Mucosa of gallbladder (tissue), 1 donor: Measurements from ENCODE around the gene CFL1. TPM values are rescaled to one million over a fixed set of nuclear protein-coding genes. Genes with fewer than 3 reads are reported as not detected.
A peak's percentile ranks its signal among the peaks of the same experiment; 100 is the strongest.
"Not testable (repeated sequence)": the region's sequence is repeated elsewhere in the genome, so short reads cannot be mapped to it uniquely, and the experiment has no call there.

Experiments used
- DNase-seq: peaks from one replicate; pipeline ENCODE4 v3.0.0-alpha.2; 2020; ENCODE audit warnings: low spot score
- total RNA-seq: library from RNA; stranded (reverse); gene quantifications from one replicate; pipeline ENCODE4 v1.2.1, GENCODE V29; 2021
- donor health status: DM: no; HTN: no; CAD: no.

Gene CFL1
- total RNA-seq, 1 donor from 2014 or later = 692 TPM

DNA sequence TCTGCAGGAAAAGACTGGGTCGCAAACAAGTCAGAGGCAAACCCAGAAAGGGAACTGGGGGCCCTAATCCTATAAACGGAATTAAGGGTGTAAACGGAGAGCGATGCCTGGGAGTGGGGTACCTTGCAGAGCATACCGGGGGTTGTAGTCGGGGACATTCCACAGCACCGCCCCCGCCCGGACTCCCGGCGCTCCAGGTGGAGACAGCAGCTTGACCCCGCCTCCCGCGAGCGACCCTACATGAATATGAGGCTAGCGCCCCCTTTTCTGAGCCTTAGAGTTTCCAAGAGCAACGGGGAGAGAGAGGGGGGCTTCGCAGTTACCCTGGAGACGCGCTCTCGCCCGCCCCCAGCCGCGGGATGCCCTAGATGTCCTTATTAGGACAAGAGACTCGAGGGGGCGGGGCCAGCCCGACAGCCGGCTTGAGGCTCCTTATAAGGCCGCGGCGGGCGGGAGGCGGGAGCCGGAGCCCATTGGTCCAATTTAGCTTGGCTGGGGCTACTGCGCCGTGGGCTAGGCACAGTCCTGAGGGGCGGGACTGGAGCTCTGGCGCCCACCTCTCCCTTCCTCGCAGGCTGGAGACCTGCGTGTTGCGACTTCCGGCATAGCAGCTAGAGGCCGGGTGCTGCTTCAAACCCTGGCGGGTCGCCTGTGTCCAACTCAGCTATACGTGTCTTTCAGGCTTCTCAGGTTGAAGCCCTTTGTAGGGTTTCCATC, 1.3 kb upstream of the CFL1 start:
- DNase-seq = peak; percentile 99

DNA sequence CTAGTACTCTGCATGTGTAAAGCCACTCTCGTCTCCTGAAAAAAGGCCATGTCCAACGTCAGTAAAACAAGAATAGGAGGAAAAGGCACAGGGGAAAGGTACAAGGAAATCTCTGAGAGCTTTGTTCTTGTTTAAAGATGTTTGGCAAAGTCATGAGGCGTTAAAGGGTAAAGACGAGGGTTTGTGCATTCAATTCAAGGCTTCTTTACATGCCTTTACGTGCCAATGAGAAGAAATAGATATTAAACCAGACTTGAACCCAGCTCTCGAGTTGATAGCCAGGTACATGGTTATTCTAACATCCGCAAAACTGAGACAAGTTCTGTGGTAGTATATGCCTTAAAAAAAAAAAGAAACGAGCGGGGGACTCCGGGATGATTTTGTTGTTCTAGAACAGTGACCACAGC, 704 bp upstream of the CFL1 start:
- DNase-seq = no peak

DNA sequence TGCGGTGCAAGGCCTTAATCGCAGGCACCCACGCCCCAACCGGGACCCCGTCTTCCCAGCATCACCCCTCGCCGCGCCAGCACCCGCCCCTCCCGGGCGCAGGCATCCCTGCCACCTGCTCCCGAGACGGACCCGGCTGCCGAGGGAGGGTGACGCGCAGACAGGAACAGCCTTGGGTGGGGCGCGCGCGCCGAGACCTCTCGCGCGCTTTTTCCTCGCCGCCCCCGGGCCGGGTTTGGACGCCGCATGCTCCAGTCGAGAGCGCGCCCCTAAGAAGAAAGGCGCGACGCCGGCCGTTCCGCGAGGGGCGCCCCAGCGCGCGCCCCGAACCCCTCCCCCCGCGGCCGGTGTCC, 504 bp downstream of the CFL1 start:
- DNase-seq = peak; percentile 38

DNA sequence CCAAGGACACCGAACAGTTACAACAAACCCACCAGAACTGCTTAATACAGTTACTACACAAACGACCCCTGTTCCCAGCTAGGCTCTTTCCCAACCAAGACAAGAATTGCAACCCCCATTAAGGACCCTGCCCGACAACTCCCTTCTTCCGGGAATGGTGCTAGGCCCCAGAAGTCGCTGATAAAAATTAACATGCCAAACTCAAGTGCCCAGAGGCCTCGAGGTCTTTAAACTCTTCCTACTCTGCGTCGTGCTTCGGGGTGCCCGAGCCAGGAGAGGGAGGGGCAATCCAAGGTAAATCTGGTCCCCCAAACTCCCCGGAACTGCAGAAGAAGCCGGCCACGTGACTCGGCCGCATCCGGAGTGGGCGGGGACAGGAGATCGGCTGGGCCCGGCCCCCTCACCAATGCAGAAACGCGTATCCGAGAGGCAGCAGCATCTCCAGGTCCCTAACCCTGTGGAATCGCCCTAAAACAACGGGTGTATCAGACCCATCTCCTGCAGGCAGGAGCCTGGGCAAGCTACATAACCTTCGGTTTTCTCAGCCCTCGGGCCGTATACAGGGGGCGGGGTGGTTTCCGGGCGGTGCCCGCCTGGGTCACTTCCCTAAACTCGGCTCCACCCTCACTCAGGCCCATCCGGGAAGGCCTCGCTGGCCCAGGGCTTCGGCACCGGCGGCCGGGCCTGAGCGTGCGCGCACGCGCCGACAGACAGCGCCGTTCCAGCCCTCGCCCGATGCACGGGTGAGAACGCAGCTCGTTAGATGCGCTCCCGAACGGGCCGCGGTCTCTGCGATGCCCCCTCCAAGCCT, 1.1 kb downstream of the CFL1 start:
- DNase-seq = peak; percentile 76

DNA sequence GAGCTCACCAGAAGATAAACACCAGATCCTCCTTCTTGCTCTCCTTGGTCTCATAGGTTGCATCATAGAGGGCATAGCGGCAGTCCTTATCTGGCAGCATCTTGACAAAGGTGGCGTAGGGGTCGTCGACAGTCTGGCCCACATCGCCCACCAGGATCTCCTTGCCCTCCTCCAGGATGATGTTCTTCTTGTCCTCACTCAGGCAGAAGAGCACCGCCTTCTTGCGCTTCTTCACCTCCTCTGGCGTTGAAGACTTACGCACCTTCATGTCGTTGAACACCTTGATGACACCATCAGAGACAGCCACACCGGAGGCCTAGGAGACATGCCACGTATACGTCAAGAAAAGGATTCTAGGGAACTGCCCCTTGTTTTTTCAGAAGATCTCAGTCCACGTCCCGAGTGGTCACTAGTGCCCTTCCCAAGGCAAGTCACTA, 2.0 kb downstream of the CFL1 start:
- no peak for DNase-seq

DNA sequence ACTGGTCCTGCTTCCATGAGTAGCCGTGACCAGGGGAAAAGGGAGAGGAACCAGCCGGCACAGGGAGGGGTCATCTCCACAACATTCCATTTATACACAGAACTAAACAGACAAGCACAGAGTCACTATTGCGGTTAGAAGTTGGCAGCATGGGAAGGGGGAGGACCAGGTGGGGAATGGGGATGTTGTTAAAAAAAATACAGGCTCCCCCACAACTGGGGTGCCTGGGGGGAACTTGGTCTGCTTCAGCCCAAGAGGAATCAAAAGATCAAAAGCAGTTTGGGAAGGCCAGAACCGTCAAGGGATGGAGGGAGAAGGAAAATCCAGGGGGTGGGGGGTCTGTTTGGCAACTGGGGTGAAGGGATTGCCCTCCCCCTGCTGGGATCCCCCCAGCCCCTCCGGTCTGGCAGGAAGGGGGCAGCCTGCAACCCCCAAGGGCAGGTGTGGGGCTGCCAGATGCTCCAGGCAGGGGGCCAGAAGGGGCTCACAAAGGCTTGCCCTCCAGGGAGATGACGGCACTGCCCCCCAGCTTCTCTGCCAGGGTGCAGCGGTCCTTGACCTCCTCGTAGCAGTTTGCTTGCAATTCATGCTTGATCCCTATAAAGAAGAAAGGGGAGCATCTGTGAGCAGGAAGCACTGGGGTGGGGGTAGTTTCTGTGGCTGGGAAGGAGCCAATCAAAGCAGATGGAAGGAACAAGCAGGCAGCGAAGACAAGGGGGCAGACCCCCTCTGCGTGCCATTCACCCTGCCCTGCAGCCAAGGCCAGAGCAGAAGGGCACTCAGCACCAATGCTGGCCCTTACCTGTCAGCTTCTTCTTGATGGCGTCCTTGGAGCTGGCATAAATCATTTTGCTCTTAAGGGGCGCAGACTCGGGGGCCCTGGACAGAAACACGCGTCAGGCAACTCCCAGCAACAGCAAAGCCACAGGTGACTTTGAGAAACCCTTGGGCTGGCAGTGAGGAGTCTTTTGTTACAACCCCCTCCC, 2.8 kb downstream of the CFL1 start:
- DNase-seq = no peak

DNA sequence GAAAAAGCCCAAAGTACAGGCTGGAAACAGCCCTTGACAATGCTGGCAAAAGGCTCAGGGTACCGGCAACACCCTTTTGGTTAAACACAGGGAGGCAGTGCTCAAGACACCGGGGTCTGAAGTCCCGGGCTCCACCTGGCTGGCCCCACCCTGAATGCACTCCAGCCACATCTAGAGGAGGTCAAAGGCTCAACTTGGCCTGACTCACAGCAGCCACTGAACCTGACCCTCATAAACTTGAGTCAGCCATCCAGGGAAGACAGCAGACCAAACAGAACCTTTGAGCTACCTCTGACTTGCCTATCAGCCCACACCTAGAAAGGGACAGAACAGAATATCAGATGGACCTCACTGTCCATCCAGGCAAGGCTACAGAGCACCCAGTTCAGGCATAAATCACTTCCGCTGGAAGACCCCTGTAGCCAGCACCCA, 3.8 kb downstream of the CFL1 start:
- DNase-seq = peak; percentile 79

DNA sequence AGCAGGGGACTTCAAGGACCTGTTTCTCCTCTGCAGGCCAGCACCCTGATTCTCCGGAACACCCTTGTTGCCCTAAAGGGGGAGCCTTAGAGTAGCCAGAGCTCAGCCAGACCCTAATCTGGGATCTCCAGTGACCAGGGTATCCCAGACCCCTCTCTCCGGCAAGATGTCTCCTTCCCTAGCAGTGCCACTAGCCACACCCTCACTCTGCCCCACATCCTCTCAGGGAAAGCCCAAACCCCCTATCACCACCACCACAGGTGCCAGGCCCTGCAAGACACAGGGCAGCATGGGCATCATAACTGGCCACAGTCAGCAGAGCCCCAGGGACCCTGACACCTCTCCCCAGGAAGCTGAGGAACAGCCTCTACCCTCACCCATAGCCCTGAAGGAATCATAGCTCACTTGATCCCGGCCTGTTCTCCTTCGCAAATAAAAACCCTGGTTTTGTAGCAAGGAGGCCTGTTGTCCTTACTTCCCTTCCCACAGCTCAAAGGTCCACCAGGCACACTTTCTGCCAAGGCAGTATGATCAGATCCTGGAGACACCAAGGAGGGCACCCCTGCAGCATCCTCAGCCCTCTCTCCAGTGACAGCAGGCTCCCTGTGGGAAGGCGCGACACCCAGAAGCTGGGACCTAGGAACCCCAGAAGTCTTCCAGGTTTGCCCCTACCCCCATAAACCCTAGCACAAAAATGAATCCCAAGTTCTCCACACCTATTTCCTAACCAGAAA, 4.6 kb downstream of the CFL1 start:
- no peak for DNase-seq

DNA sequence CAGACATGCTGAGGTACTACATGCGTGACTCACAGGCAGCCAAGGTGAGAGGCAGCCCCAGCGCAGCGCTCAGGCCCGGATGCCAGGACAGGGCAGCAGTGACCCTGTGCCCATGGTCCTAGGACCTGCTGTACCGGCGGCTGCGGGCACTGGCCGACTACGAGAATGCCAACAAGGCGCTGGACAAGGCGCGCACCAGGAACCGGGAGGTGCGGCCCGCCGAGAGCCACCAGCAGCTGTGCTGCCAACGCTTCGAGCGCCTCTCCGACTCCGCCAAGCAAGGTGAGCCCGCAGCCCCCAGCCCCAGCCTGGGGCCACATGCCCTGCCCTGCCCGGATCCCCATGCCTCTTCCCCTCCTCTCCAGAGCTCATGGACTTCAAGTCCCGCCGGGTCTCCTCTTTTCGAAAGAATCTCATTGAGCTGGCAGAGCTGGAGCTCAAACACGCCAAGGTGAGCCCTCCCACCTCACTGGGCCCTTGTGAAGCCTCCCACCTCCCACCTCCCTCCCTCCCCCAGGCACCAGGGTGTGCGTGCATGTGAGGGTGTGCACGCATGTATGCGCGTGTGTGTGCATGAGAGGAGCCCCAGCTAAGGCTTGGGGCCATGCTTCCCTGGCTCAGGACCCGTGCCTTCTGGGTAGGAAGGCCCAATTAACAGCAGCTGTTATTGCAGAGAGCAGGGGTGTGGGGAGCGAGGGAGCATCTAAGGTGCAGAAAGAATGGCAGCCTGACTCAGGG, 5.3 kb downstream of the CFL1 start:
- DNase-seq = no peak

DNA sequence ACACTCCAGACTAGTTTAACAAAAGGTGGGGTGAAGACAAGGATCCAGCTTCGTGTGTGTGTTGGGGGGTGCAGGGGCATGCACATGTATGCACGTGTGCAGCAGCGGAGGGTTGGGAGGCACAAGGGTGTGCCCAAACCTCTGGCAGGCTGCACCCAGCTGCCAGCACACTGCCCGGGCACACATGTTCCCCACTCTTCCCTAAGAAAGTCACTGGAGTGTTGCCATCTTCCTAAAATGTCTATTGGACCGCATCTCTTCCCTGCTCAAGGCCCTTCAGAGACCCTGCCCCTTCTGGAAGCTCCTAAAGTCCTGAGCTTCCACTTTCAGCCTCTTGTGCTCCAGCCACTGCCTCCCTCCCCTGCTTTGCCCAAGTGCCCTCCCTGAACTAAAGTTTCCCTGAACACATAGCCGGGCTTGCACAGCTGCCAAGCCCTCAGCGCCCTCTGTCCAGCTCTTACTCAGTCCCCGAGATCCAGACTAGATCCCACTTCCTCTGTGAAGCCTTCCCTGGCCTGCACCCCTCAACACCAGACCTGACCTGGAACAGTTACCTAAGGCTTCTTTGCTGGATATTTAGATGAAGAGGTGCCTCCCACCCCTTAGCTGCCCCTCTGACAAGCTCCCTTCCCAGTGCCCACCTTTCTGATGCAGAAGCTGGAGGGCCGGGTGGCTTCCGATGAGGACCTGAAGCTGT, 6.0 kb downstream of the CFL1 start:
- no peak for DNase-seq

DNA sequence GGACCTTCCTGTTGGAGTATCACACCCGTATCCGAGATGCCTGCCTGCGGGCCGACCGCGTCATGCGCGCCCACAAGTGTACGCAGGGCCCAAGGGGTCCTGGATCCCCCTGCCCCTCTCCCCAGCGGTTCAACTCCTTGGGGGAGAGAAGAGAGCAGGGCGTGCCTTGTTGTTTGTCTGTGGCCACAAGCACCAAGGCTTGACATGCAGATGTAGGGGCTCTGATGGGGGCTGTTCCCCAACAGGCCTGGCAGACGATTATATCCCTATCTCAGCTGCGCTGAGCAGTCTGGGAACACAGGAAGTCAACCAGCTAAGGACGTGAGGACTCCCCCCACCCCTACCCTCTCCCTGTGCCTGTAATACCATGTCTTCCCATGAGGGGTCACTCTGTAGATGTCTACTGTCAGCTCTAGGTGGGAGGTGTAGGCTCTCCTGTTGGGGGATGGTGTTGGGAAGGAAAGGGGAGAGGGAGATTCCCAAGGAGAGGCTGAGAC, 6.8 kb downstream of the CFL1 start:
- DNase-seq = no peak

DNA sequence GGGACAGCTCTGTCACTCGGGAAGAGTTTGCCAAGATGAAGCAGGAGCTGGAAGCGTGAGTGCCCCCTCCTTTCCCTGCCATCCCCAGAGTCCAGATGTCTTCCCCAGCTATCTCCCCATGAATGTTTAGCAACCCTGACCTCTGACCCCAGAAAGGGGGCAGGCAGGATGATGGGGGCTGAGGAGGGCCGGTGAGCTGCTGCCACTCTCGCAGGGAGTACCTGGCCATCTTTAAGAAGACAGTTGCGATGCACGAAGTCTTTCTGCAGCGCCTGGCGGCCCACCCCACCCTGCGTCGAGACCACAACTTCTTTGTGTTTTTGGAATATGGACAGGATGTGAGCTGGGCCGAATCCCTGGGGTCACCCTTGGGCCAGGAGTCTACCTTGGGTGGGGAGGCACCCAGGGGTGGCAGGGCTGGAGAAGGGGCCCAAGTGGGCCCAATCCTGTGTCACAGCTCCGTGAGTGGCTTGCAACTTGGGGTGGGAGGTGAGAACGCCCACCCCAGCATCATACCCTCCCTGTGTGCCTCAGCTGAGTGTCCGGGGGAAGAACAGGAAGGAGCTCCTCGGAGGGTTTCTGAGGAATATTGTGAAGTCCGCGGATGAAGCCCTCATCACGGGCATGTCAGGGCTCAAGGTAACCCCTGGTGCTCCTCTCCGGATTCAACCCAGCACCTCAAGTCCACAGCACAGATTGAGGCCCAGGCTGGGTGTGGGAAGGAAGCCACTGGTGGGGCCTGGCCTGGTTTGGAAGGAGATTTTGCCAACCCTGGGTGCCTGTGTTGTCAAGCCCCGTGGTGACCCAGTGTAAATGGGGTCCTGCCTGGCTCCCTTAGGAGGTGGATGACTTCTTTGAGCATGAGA, 7.5 kb downstream of the CFL1 start:
- DNase-seq = no peak

DNA sequence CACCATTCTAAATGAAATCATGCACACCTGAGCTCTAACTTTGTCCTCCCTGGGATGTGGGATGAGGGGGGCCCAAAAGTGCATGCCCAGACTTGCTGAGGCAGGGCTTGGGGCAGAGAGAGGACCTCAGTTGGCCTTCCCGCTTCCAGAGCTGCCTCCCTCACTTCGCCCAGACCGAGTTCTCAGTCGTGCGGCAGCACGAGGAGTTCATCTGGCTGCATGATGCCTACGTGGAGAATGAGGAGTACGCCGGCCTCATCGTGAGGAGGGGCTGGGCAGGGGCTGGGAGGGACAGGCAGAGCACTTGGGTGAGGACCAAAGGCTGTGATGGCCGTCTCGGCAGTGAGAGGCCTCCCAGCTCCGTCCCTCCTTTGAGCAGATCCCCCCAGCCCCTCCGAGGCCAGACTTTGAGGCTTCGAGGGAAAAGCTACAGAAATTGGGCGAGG, 8.2 kb downstream of the CFL1 start:
- no peak for DNase-seq

DNA sequence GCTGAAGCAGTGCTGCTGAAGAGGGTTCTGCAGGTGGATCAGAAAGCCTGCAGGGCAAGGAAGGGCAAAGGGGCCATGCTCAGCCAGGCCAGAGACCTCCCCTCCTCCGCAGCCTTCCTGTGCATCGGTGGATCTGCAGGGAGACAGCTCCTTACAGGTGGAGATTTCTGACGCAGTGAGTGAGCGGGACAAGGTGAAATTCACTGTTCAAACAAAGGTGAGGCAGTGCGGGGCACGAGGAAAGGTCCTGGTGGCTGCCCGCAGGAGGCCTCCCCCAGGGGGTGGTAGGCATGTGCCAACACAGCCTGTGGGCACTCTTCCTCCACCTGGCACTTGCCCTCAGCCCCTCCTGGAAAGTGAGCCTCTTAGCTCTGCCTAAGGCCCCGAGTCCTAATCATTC, 8.6 kb downstream of the CFL1 start:
- DNase-seq = no peak

DNA sequence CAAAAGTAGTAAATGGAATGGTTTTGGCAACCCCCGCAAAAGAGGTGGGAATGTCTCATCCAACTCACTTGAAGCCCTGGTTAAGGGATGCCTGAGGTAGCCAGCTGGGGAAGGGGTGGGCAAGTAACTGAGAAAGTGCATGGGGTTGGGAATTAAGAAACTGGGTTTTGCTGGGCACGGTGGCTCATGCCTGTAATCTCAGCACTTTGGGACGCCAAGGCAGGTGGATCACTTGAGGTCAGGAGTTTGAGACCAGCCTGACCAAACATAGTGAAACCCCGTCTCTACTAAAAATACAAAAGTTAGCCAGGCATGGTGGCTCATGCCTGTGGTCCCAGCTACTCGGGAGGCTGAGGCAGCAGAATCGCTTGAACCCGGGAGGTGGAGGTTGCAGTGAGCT, 9.3 kb downstream of the CFL1 start:
- DNase-seq = not testable (repeated sequence)

DNA sequence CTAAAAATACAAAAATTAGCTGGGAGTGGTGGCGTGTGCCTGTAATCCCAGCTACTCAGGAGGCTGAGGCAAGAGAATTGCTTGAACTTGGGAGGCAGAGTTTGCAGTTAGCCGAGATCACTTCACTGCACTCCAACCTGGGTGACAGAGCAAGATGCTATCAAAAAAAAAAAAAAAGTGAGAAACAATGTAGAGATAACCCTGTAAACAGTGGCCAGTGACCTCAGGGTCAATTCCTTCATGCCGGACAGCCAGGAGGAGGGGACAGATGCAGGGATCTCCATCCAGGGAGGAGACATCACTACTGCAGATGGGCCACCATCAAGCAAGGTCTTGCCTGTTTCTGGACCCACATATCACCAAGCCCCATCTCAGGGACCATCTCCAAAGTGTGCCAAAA, 10.2 kb downstream of the CFL1 start:
- no peak for DNase-seq

DNA sequence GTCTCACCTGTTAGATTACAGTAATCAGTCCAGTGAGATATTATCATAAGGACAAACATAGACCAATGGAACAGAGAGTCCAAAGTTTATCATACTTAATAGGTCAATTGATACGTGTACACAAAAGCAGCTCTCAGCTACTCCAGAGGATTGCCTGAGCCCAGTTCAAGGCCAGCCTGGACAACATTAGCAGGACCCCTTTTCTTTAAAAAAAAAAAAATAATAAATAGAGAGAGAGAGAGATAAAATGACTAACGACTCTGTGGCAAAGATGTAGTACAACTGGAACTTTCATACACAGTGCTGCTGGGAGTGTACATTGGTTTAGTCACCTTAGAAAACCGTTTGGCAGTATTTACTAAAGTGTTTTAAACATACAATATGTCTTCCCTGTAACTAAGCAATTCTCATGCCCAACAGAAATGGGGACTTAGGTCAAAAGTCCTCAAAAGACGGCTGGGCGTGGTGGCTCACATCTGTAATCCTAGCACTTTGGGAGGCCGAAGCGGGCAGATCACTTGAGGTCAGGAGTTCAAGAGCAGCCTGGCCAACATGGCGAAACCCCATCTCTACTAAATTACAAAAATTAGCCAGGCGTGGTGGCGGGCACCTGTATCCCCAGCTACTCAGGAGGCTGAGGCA, 13.6 kb downstream of the CFL1 start:
- DNase-seq = no peak

DNA sequence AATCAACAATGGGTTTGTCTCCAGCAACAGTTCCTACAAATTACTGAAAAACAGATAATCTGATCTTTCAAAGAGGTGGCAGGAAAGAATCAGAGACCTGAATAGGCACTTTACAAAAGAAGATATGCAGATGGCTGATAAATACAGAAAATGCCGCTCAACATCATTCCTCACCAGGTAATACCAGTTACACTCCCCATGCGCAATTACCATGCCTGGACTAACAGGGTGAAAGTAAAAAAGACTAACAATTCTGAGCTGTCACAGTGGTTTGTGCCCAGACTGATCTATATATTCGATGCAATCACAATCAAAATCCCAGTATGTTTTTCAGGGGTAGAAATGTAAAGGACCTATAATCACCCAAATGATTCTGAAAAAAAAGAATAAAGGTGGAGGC, 14.2 kb downstream of the CFL1 start:
- DNase-seq = no peak
